Umbilical cord (tissue), 2 donors: Measurements from ENCODE around the gene CAMSAP1. TPM values are rescaled to one million over a fixed set of nuclear protein-coding genes. Genes with fewer than 3 reads are reported as not detected.

ENCODE experiments used
- DNase-seq: peaks from one replicate; pipeline ENCODE4 v3.0.0-alpha.2; 2015; ENCODE audit warnings: low spot score
- total RNA-seq: library from RNA; depleted of rRNA; stranded (reverse); fragments of >200 nt; gene quantifications from one replicate; pipeline ENCODE4 v1.2.3, GENCODE V29; 2014; ENCODE audit warnings: low replicate concordance; ENCODE audit not compliant: insufficient read depth

Gene CAMSAP1
- total RNA-seq, 1 donor from 2014 or later: 40.4 TPM

DNA sequence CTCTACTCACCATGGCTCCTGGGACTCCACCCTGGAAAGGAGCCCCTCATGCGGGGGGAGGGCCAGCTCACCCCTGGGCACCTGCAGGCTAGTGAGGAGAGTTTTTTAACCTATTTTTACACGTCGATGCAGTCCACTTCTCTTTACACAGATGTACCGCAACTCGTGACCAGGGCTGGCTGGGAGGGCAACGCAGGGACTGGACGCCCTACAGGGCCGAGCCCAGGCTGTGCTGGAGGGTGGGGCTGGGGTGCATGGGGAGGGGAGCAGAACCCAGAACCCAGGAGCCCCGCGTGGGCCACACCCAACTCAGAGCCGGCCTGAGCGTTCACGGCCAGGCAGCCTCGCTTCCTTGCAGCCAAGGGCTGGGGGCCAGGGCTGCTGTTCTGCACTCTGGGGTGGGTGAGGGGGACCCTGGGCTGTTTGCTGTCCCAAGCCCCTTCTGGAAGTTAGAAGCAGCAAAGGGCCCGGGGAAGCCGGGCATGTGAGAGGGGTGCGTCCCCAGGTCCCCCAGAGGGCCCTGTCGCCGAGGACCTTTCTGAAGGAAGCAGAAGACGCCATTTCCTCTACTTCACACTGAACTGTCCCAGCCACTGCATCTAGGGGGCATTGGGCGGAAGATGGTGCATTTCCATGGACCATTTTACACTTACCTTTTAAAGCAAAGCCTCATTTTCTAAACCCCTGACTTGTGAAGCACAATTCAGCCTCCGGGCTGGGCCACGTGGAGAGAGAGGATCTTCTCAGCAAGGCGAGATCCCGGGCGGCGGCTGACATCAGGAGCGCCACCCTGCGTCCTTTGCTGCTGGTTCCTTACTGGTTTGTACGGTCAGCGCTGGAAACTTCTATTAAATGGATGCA is 114.8 kb downstream of the CAMSAP1 start:
- no peak for DNase-seq

DNA sequence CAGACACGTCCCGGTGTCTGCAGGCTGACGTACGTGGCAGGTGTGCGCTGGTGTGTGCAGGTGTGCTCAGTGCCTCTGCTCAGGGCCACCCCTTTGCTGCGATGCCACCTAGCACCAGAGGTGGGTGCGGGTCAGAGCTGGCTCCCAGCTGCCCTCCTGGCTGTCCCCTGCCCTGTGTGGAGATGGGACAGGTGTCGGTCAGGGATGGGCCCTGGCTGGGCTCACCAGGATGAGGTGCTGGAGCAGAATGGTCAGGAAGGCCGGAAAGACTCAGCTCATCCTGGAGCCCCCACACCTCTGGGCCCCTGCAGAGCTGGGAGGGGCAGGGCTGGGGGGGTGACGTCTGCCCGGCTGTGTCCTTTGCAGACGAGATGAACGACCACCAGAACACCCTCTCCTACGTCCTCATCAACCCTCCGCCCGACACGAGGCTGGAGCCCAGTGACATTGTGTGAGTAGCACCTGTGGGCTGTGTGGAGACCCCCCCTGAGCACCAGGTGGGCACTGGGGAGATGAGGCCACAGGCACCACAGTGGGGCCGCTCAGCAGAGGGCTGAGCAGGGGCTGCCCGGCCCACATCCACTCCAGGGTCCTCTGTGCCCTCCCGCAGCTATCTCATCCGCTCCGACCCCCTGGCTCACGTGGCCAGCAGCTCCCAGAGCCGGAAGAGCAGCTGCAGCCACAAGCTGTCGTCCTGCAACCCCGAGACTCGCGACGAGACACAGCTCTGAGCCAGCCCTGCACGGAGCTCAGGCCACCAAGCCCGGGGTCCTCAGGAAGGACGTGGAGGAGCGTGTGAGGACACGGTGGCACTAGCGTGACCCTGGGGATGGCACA is 115.7 kb downstream of the CAMSAP1 start:
- no peak for DNase-seq

DNA sequence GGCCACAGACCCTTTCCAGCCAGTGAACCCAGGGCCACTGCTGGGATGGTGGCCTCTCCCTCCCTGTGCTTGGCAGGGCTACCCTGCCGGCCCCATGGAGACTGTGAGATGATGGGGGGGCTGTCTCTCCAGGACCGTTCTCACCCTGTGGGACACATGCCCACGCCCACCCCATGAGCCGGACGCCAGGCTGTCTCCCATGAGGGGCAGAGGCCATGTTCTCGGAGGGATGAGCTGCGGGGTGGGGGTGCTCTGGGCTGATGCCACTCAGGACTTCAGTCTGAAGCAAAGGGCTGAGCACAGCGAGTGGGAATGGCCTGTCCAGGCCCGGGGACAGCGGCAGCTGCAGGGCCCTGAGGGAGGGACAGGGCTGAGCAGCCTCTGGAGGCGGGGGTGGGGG is 116.5 kb downstream of the CAMSAP1 start:
- no peak for DNase-seq

- no peak for DNase-seq
Observed at GRCh38 chr9:135790356-135790755, 117.0 kb downstream of the CAMSAP1 start.

GRCh38 chr9:135789838-135790291 is 117.5 kb downstream of the CAMSAP1 start:
- no peak for DNase-seq

DNA sequence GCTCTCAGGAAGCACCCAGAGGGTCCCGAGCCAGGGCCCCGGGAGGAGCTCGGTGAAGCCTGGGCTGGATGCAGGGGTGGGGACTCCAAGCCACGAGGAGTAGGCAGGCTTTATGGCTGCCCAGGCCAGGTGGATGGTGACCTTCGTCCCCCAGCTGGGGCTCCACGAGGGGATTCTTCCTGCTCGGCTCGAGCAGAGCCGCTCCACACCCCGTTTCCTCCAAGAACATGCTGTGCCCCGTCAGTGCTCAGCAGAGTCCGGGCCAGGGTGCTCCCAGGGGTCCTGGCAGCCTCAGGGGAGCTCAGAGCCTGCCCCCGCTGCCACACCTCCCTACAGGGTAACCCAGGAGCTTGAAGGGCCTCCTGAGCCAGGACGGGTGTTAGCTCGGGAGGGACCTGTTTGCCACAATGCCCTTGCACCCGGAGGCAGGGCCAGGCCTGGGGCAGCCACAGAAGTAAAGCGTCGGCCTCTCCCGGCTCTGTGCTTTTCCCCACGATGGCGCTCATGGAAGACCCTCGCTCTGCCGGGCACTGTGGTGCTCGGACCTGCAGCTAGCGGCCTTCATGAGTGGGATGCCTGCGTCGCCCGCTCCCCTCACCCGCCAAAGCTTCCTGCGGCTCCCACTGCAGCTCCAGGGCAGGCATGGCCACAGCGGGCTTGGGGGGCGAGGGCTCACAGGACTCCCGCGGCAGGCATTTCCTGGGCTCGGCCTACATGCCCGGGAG is 118.6 kb downstream of the CAMSAP1 start:
- DNase-seq: no peak

GRCh38 chr9:135787776-135788575 is 119.4 kb downstream of the CAMSAP1 start:
- no peak for DNase-seq

GRCh38 chr9:135787317-135787716 is 120.0 kb downstream of the CAMSAP1 start:
- DNase-seq: no peak

DNA sequence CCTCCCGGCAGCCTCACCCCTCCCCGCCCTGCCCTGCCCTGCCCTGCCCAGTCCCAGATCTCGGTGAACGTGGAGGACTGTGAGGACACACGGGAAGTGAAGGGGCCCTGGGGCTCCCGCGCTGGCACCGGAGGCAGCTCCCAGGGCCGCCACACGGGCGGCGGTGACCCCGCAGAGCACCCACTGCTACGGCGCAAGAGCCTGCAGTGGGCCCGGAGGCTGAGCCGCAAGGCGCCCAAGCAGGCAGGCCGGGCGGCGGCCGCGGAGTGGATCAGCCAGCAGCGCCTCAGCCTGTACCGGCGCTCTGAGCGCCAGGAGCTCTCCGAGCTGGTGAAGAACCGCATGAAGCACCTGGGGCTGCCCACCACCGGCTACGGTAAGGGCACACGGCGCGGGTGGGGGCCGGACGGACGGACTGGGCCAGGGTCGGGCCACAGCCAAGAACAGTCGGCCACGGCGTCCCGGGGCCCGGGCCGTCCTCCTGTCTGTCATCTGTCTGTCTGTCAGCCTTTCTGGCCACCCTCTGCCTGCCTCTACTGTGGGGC is 121.1 kb downstream of the CAMSAP1 start:
- no peak for DNase-seq

DNA sequence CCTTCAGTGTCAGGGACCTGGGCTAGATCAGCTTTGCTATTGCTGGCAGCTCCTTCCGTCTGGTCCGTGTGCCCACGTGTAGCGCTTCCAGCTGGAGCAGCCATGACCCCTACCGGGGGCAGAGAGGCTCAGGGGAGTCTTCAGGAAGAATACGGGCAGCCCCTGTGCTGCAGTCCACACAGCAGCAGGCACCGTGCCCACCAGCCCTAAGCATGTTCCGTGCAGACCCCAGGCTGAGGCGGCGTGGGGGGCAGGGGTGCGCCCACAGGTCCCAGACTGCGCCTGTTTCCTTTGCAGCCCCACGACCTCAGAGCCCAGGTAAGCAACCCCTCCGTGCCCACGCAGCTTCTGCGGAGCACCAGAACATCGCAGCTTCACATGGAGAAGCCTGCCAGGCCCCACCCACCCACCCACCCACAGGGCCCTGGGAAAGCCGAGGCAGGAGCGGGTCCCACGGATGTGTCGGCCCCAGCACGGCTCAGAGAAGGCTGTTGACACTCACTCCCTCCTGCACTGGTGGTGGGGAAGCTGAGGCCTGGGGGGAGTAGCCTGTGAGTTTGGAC is 122.3 kb downstream of the CAMSAP1 start:
- DNase-seq: no peak

- DNase-seq: no peak
Observed at GRCh38 chr9:135783540-135784245, 123.7 kb downstream of the CAMSAP1 start.

GRCh38 chr9:135782946-135783345 is 124.4 kb downstream of the CAMSAP1 start:
- no peak for DNase-seq

GRCh38 chr9:135780626-135781025 is 126.7 kb downstream of the CAMSAP1 start:
- no peak for DNase-seq

GRCh38 chr9:135780086-135780485 is 127.3 kb downstream of the CAMSAP1 start:
- DNase-seq: no peak

DNA sequence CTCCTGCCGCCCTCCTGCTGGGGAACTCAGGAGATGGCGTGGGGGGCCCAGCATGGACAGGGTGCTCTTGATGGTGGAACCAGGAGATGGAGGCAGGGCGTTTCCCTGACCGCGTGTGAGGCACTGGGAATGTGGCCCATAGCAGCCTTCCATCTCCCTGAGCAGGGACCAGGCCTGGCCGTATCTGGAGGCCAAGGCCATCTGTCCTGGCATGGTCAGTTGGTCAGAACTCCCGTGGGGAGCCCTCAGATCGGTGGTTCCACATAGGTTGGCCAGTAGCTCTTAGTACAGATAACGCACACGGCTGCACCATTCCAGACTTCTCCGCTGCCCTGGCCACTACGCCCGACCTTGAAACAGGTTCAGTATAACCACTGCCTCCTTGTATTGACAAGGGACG is 127.8 kb downstream of the CAMSAP1 start:
- DNase-seq: no peak

GRCh38 chr9:135778421-135778820 is 128.9 kb downstream of the CAMSAP1 start:
- no peak for DNase-seq

DNA sequence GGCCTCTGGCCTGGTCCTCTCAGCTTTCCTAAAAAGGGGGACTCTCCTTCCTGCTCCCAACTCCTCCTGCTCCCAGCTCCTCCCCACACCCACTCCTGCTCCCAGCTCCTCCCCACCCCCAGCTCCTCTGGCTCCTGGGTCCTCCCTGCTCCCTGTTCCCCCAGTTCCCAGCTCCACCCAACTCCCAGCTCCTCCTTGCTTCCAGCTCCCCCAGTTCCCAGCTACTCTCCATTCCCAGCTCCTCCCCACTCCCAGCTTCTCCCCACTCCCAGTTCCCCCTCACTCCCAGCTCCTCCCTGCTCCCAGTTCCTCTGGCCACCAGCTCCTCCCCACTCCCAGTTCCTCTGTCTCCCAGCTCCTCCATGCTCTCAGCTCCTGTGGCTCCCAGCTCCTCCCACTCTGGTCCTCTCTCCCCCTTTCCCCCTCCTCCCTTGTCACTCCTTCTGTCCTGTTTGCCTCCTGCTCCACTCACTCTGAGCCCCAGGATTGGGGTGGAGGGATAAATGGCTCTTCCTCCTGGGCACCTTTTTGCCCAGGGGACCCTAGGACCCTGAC is 129.6 kb downstream of the CAMSAP1 start:
- DNase-seq: no peak

DNA sequence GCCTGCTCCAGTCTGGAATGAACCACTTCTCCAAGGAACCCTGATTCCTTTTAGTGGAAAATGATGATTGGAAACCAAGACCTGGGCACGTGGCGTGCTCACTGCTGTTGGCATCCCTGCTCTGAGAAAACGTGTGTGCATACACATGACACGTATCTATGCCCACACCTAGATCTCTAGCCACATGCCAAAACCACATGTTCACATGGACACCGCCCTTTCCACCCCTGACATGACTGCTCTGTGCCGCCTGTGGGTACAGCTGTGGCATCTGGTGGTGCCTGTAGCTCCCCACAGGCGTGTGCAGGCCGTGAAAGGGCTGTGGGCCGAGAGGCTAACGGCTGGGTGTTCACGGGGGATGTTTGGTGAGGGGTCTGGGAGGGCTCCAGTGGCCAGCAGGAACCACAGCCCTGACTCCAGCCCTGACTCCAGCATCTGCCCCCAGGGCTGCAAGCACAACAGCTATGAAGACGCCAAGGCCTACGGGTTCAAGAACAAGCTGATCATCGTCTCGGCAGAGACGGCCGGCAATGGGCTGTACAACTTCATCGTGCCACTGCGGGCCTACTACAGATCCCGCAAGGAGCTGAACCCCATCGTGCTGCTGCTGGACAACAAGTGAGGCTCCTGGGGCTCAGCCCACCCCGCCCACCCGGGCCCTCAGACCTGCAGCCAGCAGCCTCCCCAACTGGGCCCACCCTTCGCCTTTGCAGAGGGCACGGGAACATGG is 130.3 kb downstream of the CAMSAP1 start:
- no peak for DNase-seq

- DNase-seq: no peak
Observed at GRCh38 chr9:135775911-135776310, 131.4 kb downstream of the CAMSAP1 start.
